ENCODE results near the gene PPARG.

PPARG gene

DNA sequence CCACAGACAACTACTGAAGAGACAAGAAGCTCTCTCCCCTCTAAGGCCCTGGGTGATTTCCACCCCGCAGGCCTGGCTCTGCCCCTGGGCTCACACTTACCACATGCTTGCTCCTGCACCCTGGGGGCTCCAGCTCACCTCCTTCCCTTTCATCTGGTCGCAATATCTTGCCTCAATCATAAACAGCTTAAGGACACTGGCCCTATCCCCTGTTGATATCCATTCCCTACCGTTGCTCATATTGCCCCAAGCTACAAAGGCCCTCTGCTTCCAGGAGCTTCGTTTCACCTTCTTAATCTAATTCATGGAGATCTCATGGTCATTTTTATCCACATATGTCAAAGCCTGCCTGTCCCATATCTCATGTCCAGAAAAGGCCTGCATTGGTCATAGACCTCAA is 149.4 kb downstream of the PPARG start:
- no peak for TF ChIP-seq CTCF (IDR thresholded peaks at IDR 0.05; ENCODE audit: low read depth, low read length, missing control alignments)

DNA sequence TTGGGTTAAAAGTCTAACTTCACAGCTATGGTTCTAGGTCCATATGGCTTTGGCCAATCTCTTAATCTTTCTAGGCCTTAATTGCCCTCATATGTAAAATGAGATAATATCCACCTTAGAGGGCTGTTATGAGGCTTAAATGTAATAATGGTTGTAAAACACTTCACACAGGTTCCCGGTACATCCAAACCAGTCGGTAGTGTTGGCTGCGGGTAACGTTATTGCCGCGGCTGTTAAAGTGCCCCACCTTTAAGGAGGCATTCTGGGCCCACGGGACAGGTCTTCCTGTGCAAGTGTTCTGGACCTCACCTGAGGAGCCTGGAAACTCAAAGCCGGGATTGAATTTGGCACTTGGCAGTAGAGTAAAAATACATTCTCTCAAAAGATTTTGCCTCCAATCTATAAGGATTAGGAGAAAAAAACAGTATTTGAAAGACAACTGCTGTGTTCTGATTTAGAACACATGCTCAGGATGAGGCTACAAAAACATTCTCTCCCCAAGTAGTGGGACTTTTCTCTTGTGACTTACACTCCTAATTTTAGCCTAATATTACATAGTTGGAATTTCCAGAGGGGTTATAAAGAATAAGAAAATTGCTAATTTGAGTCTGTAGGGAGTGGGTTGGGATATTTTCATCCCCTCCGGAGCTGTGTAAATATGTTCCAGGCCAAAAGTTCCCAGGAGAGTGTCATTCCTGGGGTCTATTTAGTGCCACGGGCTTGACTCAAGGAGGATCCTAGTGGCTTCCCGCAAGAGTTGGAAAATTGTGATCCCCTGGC is 150.5 kb downstream of the PPARG start:
- TF ChIP-seq CTCF (IDR thresholded peaks at IDR 0.05; ENCODE audit: low read depth, low read length, missing control alignments): no peak
- H3K4me3 ChIP-seq (ENCODE audit: low read depth, low read length): no peak overlapping the region
- no peak for DNase-seq (ENCODE audit: low read depth)

More for the DNA sequence above, 149.4 kb downstream of the PPARG start:
- no peak overlapping the region for H3K4me3 ChIP-seq (ENCODE audit: low read depth, low read length)
- no peak for DNase-seq (ENCODE audit: low read depth)

- no peak overlapping the region for H3K4me3 ChIP-seq (ENCODE audit: low read depth, low read length)
- no peak for TF ChIP-seq CTCF (IDR thresholded peaks at IDR 0.05; ENCODE audit: low read depth, low read length, missing control alignments)
- no peak for DNase-seq (ENCODE audit: low read depth)
Measured at GRCh38 chr3:12440927-12441714, 152.3 kb downstream of the PPARG start.

DNA sequence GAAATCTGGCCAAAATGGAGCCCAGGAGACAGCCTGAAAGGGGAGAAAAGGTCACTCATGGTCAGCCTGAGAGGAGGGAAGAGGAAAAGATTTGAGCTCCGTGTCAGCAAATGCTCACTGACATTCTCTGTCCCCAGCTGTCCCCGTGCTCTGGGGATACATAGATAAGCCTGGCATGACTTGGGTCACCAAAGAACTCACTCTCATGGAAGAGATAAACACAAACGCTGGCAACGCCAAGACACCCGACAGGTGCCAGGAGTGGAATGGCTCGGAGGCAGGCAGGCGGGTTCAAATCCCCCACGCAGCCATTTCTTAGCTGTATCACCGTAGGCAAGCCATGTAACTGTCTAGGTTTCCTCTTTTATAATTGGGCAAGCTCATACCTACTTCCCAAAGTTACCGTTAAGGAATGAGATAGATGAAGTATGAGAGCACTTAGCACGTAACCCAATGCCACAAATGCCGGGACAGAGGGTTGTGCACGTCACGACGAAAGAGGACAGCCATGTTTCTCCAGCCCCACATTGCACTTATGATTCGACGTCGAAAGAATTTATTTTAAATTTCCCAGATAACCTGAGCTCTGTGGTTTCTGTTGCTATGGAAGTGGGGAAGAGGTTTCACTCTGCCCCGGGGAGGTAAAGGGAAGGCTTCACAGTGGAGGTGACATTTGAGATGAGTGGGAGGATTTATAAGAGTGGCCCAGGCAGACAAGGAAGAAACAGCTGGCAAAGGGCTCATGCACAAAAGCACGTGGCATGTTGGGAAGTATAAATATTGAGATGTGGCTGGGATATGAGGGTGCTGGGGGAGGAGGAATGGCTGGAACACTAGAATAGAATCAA is 154.0 kb downstream of the PPARG start:
- TF ChIP-seq CTCF (IDR thresholded peaks at IDR 0.05; ENCODE audit: low read depth, low read length, missing control alignments): no peak
- DNase-seq (ENCODE audit: low read depth): no peak

GRCh38 chr3:12443781-12444522 is 155.1 kb downstream of the PPARG start:
- no peak overlapping the region for H3K4me3 ChIP-seq (ENCODE audit: low read depth, low read length)

More for the DNA sequence above, 154.0 kb downstream of the PPARG start:
- no peak overlapping the region for H3K4me3 ChIP-seq (ENCODE audit: low read depth, low read length)

More at GRCh38 chr3:12443781-12444522, 155.1 kb downstream of the PPARG start:
- DNase-seq (ENCODE audit: low read depth): no peak
- TF ChIP-seq CTCF (IDR thresholded peaks at IDR 0.05; ENCODE audit: low read depth, low read length, missing control alignments): no peak

Data from GM12864 (cell line).